Urothelium cell line (cell line): ENCODE data around the gene RMDN3.

Experiments
- DNase-seq: peaks from one replicate; pipeline ENCODE4 v3.0.0; 2011; ENCODE audit warnings: low spot score, mixed read lengths
- FAIRE-seq: peaks from 2 replicates; lab custom pipeline; 2011; peaks lifted over from hg19 to GRCh38; lab: Jason Lieb, UNC

The RMDN3 gene

DNA sequence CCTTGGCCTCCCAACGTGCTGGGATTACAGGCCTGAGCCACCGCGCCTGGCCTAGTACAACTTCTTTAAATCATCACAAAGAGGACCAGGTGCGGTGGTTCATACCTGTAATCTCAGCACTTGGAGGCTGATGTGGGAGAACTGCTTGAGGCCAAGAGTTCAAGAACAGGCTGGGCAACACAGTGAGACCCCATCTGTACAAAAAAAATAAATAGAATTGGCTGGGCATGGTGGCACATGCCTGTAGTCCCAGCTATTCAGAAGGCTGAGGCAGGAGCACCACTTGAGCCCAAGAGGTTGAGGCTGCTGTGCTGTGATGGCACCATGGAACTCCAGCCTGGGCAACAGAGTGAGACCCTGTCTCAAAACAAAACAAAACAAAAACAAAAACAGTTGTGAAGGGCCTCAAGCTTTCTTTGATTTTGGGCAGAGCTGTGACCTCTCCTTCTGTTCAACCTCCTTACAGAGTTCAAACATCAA is 5.9 kb downstream of the RMDN3 start:
- FAIRE-seq (no peak), DNase-seq (no peak)

DNA sequence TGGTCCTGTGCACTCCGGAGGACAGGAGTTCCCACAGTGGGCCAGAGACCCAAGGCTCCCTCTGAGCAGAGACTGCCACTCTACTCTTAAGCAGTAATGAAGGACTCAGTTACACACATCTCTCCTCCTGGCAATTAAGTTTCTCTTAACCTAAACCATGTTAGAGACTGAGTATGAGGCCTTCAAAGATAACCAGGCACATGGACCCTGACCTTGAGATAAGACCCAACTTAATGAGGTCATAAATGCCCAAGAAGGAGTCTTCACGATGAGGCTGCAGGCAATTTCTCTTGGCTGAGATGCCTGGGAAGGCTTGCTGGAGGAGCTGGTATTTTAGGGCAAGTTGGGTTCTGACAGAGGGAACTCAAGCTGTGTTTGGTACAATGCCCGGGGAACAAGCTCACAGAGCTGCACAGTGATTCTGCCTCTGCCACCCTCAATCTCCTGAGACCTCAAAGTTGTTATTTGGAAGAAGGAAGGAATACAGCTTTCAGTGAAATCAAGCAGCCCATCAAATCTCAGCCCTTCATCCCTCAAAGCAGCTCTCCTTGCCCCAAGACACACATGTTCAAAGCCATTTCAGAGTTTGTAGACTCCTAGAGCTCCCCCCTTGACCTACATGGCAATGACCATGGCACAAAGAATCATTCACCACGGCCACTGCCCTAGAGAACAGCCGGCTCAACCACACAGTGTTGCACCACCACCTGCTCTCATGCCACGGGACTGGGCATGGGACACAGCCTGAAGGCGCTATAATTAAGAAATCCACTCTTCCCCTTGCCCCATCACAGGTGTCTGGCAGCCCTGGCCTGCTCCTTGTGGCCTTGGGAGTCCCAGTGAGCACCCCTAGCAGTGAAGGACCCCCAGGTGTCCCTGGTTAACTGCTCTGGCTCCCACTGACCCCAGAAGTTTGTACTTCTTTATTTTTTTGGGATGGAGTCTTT is 7.1 kb downstream of the RMDN3 start:
- FAIRE-seq (no peak), DNase-seq (no peak)

DNA sequence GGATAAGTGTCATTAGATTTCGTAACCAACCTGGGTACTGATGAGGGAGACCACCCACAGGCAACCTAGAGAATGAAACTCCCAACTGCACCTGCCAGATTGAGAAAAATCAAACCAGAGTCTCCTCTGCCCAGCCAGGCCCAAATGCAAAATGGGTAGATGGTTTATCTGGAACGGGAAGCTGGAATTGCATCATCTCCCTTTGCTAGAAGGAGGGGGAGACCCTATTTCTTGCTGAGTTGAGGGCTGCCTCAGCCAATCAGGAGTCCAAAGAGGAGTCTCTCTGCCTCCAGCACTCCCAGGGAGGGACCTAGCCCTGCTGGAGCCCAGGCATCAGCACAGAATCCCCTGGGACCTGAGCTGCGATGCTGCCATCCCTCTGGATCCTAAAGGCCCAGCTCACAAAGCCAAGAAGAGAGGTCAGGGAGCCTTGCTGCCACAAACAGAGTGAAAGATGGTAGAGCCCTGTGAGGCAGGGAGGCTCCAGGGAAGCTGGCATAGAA is 8.1 kb downstream of the RMDN3 start:
- DNase-seq (no peak), FAIRE-seq (no peak)

DNA sequence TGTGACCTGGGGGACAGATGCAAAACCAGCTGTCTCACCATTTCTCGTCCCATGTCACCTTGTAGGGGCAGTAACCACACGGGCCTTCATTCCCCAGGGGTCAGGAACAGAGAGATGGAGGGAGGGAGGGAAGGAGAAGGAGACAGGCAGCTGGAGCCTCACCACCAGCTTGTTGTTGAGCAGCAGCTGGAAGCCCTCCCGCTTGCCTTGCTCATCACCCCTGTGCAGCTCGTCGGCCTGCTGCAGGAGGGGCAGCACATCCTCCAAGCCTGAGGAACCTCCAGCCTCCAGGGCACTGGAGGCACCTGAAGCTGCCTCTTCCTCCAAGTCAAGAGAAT is 10.3 kb downstream of the RMDN3 start:
- no peak for DNase-seq
- FAIRE-seq = no peak

DNA sequence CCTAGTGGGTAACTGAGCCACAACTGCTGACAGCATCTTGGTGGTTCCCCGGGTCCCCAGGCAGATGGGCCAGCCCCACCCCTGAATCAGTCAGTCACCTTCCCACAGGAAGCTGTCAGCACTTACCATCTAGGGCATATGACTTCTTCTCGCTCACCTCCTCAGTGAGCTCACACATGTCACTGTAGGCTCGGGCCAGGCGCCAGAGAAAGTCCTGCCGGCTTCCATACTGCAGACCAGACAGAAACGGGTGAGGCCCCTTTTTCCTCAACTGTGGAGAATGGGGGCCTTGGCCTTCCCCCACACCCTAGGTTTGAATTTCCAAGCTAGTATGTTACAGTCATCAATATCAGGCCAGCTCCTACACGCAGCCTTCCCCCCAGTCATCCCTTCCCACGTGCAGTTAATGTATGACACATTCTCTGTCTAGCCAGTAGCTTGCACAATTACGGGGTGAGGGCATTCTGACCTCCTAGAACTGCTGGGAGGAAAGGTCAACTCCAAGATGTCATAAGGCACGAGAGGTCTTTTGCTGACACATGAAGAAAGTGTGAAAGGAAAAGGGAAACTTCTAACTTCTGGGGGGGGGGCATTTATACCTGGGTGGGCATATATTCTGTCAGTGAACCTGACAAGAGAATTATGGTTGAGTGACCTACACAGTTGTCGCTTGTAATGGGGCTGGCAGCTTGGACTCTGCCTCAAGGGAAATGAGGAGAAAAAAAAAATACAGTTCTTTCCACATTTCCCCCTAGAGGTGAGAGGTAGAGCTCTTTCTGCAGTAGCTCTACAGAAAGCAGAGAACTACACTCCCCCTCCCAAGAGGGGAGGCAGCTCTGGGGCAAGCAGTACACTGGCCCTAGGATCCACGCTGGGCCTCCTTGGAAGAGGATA is 10.9 kb downstream of the RMDN3 start:
- no peak for DNase-seq
- FAIRE-seq = no peak

DNA sequence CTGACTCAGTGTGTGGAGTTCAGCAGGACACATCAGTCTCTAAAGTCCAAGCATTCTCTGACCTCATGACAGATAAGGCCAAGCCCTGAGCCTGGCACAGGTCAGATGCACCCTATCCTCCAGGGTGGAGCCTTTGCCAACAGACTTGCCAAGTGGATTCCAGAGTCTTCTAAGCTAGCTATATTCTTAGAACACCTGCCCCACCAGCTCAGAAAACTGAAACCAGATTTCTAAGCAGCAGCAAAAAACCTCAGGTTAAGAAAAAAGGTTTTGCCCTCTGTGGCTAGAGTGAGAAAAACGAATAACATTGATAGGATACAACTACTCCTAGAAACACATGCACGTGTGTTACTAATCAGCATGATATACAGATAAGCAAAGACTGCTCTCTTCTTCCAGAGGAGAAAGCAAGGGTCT is 11.6 kb downstream of the RMDN3 start:
- FAIRE-seq (no peak), DNase-seq (no peak)

DNA sequence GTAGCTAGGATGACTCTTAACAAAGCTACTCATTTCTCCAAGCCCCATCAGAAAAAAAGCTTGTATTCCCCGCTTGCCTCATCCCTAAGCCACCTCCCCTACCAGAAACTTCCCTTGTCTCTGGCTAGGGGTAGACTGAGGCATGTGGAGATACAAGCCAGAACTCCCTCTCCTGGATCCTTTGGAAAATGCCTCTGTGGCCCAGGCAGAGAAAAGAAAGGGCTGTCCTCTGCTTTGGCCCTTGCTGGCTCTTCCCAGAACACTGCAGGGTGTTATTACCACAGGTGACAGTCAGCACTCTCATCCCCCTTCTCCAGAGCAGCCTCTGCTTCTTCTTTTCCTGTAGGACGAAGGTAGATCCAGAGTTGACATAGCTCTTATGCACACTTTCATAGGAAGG is 15.2 kb downstream of the RMDN3 start:
- FAIRE-seq (no peak), DNase-seq (no peak)

DNA sequence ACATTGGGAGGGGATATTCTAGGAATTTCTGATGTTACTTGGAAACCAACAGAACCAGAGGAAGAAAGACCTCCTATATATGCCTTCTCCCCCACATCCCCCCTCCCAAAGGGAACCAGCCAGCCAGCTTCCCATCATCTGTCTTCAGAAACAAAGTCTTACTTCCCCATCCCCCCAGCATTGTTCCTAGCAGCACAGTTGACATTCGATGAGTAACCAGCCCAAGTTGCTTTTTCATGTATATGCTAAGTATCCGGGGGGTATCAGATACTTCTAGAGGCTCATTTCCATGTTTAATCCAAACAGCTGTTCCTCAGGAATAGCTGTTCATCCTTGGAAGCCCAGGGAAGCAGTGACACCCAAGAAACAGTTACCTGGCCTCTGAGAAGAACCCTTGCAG is 16.0 kb downstream of the RMDN3 start:
- no peak for DNase-seq
- no peak for FAIRE-seq

DNA sequence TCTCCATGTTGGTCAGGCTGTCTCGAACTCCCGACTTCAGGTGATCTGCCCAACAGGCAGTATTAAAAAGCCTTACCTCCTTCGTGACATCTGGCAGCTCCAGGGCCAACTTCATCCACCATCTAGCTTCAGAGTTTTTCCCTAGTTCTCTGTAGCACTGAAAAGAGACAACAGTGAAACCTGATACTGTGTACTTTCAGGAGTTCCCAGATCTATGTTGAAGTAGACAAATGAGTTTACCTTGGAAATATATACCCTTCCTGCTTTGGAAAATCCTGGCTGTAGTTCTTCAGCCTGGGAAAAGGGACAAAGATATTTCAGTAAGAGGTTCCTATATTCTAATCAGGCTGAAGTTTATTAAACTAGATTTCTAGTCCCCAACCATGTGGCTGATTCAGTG is 18.0 kb downstream of the RMDN3 start:
- DNase-seq (no peak), FAIRE-seq (no peak)

DNA sequence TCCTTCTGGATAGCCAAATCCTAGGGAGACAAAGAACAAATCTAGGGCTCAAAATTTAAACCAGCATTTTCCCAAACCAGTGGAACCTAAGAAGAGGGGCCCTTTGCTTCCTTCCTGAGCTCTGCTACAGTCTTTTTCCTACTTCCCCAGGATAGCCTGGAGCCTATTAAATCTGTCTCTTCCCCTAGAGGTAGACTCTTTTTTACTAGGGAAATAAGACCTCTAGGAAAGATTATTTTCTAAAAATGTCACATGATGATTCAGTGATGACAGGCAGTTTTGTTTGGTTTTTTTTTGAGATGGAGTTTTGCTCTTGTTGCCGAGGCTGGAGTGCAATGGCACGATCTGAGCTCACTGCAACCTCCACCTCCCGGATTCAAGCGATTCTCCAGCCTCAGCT is 18.5 kb downstream of the RMDN3 start:
- no peak for DNase-seq
- FAIRE-seq = no peak

DNA sequence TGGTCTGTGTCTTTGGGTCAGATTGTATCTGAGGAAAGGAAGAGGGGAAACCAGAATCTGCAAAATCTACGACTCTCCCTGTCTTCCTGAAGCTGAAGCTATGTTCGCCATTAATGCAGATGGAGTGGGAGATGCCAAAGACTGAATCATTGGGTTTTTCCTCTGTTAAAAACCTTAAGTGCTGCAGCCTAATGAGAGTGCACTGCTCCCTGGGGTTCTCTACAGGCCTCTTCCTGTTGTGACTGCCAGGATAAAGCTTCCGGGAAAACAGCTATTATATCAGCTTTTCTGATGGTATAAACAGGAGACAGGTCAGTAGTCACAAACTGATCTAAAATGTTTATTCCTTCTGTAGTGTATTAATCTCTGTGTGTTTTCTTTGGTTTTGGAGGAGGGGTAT is 24.0 kb downstream of the RMDN3 start:
- DNase-seq (no peak), FAIRE-seq (no peak)

DNA sequence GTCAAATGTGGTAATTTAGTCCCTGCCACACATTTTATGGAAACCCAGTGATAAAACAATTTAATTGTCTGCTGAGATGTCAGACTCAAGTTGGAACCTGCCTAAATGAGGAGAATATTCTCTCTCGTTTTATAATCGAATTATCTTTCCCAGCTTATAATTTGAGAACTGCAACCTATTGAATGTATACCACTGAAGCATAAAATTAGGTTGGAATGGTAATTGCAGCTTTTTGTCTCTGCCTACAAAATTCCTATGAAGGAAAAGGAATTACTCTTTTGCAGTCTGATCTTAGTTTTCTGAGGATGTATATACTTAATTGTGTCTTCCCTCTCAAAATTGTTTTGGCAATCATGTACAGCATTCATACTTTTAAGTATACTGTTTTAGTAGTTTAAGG is 31.1 kb downstream of the RMDN3 start:
- FAIRE-seq (no peak), DNase-seq (no peak)

DNA sequence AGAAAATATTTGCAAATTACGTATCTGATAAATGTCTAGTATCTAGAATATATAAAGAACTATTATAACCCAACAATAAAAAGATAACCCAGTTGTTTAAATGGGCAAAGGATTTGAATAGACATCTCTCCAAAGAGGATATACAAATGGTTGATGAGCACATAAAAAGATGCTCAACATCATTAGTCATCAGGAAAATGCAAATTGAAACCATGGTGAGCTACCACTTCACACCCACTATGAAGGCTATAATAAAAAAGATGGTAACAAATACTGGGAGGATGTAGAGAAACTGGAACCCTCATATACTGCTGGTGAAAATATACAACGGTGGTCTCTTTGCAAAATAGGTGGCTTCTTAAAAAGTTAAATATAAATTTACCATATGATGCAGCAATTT is 32.1 kb downstream of the RMDN3 start:
- DNase-seq (no peak), FAIRE-seq (no peak)

DNA sequence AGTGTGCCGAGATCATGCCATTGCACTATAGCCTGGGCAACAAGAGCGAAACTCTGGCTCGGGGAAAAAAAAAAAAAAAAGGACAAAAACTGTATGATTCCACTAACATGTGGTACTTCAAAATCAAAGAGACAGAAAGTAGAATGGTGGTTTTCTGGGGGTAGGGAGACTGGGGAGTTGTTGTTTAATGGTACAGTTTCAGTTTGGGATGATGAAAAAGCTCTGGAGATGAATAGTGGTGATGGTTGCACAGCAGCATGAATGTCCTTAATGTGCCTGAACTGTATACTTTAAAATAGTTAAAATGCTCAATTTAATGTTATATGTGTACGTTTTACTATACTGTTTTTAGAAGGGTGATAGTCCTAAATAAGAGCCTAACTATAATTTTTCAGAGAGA is 32.7 kb downstream of the RMDN3 start:
- FAIRE-seq (no peak), DNase-seq (no peak)

DNA sequence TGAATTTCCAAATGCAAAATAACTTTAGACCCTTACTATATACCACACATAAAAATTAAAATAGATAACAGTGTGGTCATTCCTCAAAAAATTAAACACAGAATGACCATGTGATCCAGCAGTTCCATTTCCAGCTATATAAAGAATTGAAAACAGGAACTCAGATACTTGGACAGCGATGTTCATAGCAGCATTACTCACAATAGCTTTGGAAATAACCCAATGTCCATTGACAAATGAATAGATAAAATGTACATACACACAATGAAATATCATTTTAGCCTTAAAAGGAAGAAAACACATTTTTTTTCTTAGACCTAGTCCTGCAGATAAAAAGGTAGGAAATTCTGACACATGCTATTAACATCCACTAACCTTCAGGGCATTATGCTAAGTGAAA is 33.4 kb downstream of the RMDN3 start:
- no peak for DNase-seq
- FAIRE-seq = no peak

DNA sequence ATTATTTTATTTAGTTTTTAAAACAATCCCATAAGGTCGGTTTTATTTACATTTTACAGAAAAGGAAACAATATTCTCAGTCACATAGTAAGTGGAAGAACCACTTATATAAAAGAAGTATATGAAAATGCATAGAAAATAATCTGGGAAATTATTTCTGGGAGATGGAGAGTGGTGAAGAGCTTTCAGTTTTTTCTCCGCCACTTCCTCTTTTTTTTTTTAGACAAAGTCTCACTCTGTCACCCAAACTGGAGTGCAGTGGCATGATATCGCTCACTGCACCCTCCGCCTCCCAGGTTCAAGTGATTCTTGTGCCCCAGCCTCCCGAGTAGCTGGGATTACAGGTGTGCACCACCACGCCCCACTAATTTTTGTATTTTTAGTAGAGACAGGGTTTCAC is 38.9 kb downstream of the RMDN3 start:
- no peak for DNase-seq
- no peak for FAIRE-seq

DNA sequence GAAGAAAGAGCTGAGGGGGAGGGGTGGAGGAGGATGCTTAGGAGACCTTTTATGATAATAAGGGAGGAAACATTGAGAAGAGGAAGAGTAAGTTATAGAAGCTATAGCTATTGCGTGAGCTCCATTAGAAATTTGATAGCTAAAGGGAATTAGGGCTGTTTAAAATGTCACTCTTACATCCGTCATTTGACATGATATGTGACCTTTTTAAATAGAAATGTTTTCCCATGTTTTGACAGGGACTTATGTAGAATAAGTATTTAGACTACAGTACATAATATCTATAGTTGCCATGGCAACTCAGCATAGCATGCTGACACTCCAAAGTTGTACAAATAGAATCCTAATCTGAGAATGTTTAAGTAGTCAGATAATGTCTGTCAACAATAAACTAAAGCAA is 40.9 kb downstream of the RMDN3 start:
- DNase-seq (no peak), FAIRE-seq (no peak)

DNA sequence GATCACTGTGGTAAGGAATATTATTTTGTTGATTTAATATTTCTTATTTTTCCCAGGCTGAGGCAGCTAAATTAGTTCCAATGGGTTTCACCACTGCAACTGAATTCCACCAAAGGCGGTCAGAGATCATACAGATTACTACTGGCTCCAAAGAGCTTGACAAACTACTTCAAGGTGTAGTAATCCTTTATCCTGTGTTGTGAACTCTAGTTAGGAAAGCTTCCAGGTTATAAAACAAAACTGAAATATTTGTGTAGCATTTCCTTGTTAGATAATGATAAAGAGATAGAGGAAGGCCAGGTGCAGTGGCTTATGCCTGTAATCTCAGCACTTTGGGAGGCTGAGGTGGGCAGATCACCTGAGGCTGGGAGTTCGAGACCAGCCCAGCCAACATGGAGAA is 48.9 kb downstream of the RMDN3 start:
- DNase-seq = no peak
- no peak for FAIRE-seq

DNA sequence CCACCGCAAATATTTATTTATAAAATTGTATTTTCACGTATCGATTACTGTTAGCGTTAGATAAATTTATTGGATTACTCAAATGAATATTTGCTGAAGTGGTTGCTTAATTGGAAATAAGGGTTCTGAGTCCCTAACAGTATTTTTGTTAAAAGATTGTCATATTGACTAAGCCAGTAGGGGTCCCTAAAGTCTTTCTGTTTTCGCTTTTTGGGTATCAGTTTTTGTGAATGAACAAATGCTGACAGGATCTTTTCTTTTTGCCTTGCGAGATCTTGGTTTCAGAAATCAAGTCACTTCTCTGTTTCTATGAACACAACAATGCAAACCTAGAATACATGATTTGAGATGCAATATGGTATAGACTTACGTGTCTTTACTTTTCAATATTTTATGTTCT is 53.0 kb downstream of the RMDN3 start:
- DNase-seq (no peak), FAIRE-seq (no peak)

DNA sequence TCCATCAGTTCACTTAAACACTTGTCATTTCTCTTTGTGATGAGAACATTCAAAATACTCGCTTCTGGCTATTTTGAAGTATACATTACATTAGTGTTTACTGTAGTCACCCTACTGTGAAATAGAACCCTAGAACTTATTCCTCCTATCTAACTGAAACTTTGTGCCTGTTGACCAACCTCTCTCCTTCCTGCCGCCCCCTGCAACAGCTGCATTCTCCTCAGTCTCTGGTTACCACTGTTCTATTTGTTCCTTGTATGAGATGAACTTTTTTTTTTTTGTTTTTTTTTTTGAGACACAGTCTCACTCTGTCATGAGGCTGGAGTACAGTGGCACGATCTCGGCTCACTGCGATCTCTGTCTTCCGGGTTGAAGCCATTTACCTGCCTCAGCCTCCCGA is 57.1 kb downstream of the RMDN3 start:
- no peak for DNase-seq
- FAIRE-seq = no peak

DNA sequence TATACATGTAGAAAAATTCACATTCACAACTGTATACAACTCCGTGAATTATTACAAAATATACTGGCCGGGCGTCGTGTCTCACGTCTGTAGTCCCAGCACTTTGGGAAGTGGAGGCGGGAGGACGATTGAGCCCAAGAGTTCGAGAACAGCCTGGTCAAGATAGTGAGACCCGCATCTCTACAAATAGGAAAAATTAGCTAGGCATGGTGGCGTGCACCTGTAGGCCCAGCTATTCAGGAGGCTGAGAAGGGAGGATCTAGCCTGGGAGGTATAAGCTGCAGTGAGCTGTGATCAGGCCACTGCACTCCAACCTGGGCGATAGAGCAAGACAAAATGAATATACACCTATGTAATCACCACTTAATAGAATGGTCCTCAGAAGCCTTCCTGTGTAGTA is 58.8 kb downstream of the RMDN3 start:
- DNase-seq (no peak), FAIRE-seq (no peak)

DNA sequence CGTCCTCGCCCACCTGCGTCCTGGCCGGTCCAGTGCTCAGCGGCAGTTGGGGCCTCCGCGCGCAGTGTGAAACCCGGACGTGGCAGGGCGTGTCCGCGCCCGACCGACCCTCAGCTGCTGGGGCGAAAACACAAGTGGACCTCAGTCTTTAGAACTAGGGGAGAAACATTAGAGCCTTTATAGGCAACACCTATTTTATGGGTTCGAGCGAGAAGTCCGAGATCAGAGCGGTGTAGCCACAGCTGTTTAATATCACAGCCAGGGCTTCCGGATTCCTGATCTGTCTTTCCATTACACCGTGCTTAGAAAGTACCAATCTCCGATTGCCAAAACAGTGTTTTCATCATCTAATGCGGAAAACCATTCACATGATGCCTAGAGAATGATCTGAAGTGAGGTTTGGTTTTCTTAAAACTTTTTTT is 59.6 kb downstream of the RMDN3 start:
- FAIRE-seq (no peak), DNase-seq (no peak)
